ENCODE data around the gene ARL3.

ARL3 gene

DNA sequence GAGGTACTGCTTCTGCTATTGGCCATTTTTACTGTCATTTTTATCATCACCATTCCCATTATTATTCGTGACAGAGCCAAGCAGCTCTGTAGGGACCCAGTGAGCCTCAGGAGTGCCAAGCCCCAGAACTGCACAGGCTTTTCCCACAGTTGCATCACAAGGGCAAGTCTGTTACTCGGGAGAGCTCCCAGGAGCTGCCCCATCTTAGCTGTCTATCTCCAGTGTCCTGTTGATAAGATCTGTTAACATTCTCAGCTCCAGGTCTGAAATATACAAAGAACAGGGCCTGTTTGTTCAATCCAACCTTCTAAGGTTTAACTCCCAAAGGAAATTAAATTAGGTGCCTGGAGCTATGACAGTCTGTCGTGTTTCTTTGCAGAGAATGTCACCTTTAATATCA, 90.1 kb downstream of the ARL3 start:
- no peak for TF ChIP-seq CTCF (conservative IDR thresholded peaks at IDR 0.05; ENCODE audit: low read depth, low read length)
- no peak overlapping the region for H3K4me3 ChIP-seq (ENCODE audit: low read length)
- no peak for DNase-seq (ENCODE audit: low read depth)

All from retinal pigment epithelial cell (primary cell).